Trophoblast cell (in vitro differentiated cells and primary cell): Measurements from ENCODE around the gene RNF183.
A peak's percentile ranks its signal among the peaks of the same experiment; 100 is the strongest.

Experiments used
- DNase-seq, 2 donors: peaks; one replicate each; pipeline ENCODE4 v3.0.0-alpha.2; 2016
- H2AFZ ChIP-seq: 2 replicates; pipeline ENCODE4 v1.6.1; 2013; ENCODE audit warnings: low read length, moderate library complexity, mild to moderate bottlenecking; ENCODE audit not compliant: insufficient read depth, poor library complexity
- H2AK5ac ChIP-seq: 2 replicates; pipeline ENCODE4 v1.6.1; 2013; ENCODE audit warnings: mild to moderate bottlenecking, low read length
- H2BK120ac ChIP-seq: 2 replicates; pipeline ENCODE4 v1.6.1; 2013; ENCODE audit warnings: low read length, mild to moderate bottlenecking, moderate library complexity; ENCODE audit not compliant: insufficient read depth, poor library complexity
- H2BK12ac ChIP-seq: 2 replicates; pipeline ENCODE4 v1.6.1; 2013; ENCODE audit warnings: mild to moderate bottlenecking, low read length, moderate library complexity
- H2BK5ac ChIP-seq: 2 replicates; pipeline ENCODE4 v1.6.1; 2013; ENCODE audit warnings: low read length, low read depth, moderate library complexity, mild to moderate bottlenecking; ENCODE audit not compliant: poor library complexity
- H3K14ac ChIP-seq: 2 replicates; pipeline ENCODE4 v1.6.1; 2013; ENCODE audit warnings: mild to moderate bottlenecking, low read length
- H3K18ac ChIP-seq: 2 replicates; pipeline ENCODE4 v1.6.1; 2013; ENCODE audit warnings: mild to moderate bottlenecking, low read length
- H3K23ac ChIP-seq: 2 replicates; pipeline ENCODE4 v1.6.1; 2013; ENCODE audit warnings: low read length
- H3K27ac ChIP-seq: 2 replicates; pipeline ENCODE4 v1.5.1; 2013; ENCODE audit warnings: low read depth, mild to moderate bottlenecking, inconsistent platforms, low read length, moderate library complexity
- H3K27me3 ChIP-seq: 2 replicates; pipeline ENCODE4 v1.6.1; 2013; ENCODE audit warnings: inconsistent platforms, mild to moderate bottlenecking, low read length, moderate library complexity; ENCODE audit not compliant: insufficient read depth
- H3K36me3 ChIP-seq, 2 experiments: 1 replicate in 1 of 2; 2 replicates in 1 of 2; pipeline ENCODE4 v1.6.1; 2013; ENCODE audit warnings: low read length in 2 of 2, mild to moderate bottlenecking in 2 of 2, moderate library complexity in 1 of 2; ENCODE audit not compliant: insufficient read depth in 2 of 2, control insufficient read depth in 1 of 2
- H3K4ac ChIP-seq: 2 replicates; pipeline ENCODE4 v1.6.1; 2013; ENCODE audit warnings: low read depth, mild to moderate bottlenecking, low read length, moderate library complexity
- H3K4me1 ChIP-seq, 2 experiments: 1 replicate in 1 of 2; 2 replicates in 1 of 2; pipeline ENCODE4 v1.6.1; 2013; ENCODE audit warnings: low read length in 2 of 2, mild to moderate bottlenecking in 2 of 2, moderate library complexity in 1 of 2; ENCODE audit not compliant: insufficient read depth in 2 of 2, control insufficient read depth in 1 of 2
- H3K4me2 ChIP-seq: 2 replicates; pipeline ENCODE4 v1.6.1; 2013; ENCODE audit warnings: inconsistent platforms, mild to moderate bottlenecking, low read length, moderate library complexity
- H3K4me3 ChIP-seq: 2 replicates; pipeline ENCODE4 v1.5.1; 2013; ENCODE audit warnings: mild to moderate bottlenecking, low read depth, low read length, inconsistent platforms
- H3K79me1 ChIP-seq: one replicate; pipeline ENCODE4 v1.6.1; 2013; ENCODE audit warnings: low read length
- H3K79me2 ChIP-seq: 2 replicates; pipeline ENCODE4 v1.6.1; 2013; ENCODE audit warnings: low read length, mild to moderate bottlenecking; ENCODE audit not compliant: control insufficient read depth, insufficient read depth, poor library complexity
- H3K9ac ChIP-seq: 2 replicates; pipeline ENCODE4 v1.6.1; 2013; ENCODE audit warnings: mild to moderate bottlenecking, low read length
- H3K9me3 ChIP-seq: 2 replicates; pipeline ENCODE4 v1.6.1; 2013; ENCODE audit warnings: low read depth, mild to moderate bottlenecking, control low read depth, inconsistent platforms, low read length; ENCODE audit not compliant: insufficient read depth
- H4K12ac ChIP-seq: 2 replicates; pipeline ENCODE4 v1.6.1; 2013; ENCODE audit warnings: low read depth, mild to moderate bottlenecking, low read length, moderate library complexity
- H4K8ac ChIP-seq: 2 replicates; pipeline ENCODE4 v1.6.1; 2013; ENCODE audit warnings: low read depth, mild to moderate bottlenecking, low read length, moderate library complexity
- H4K91ac ChIP-seq: one replicate; pipeline ENCODE4 v1.6.1; 2013; ENCODE audit warnings: low read depth, mild to moderate bottlenecking, low read length, moderate library complexity
- WGBS: extraction: QIAGEN DNeasy Blood & Tissue Kit; methylation state at CpG from one replicate; pipeline ENCODE4 v1.1.7; 2013; ENCODE audit warnings: missing lambda C conversion rate; ENCODE audit not compliant: insufficient read length, insufficient coverage; ENCODE audit errors: extremely low coverage; 5-methylcytosine and 5-hydroxymethylcytosine counted together

RNF183 gene

DNA sequence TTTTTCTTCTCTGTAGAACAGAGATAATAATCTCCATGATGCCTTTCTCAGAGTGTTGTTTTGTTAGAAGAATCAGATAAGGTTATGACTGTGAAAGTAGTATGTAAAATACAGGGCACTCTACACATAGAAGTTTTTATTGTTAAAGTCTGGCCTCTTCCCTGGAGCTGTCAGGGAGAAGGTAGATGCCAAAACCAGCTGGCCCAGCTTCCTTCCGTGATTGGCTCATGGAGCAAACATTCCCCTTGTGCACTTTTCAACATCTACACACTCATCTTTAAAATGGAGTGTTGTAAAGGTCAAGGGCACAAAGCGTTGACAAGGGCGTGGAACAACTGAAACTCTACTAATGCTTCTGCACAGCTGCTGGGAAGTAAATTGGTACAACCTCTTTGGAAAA, 7.4 kb upstream of the RNF183 start:
- H3K4me2 ChIP-seq = no peak overlapping the region
- no peak overlapping the region for H4K91ac ChIP-seq
- no peak overlapping the region for H3K23ac ChIP-seq
- H3K14ac ChIP-seq = no peak overlapping the region
- no peaks in the 10 kb centered on the region for H3K4me1 ChIP-seq
- no peaks in the 10 kb centered on the region for H3K79me2 ChIP-seq
- no peak overlapping the region for H2AK5ac ChIP-seq
- no CpG with 5 or more reads among the region's 3 CpGs for WGBS
- H2BK120ac ChIP-seq = no peak overlapping the region
- H2BK12ac ChIP-seq = no peak overlapping the region
- H3K27me3 ChIP-seq = no peaks in the 10 kb centered on the region
- no peaks in the 10 kb centered on the region for H3K79me1 ChIP-seq
- no peak overlapping the region for H3K18ac ChIP-seq
- no peaks in the 10 kb centered on the region for H3K9me3 ChIP-seq
- no peak overlapping the region for H3K4ac ChIP-seq
- H3K4me3 ChIP-seq = no peak overlapping the region
- H4K8ac ChIP-seq = no peak overlapping the region
- H2BK5ac ChIP-seq = no peak overlapping the region
- no peak overlapping the region for H2AFZ ChIP-seq
- H3K36me3 ChIP-seq = no peaks in the 10 kb centered on the region
- no peak overlapping the region for H3K27ac ChIP-seq
- H4K12ac ChIP-seq = no peak overlapping the region
- H3K9ac ChIP-seq = no peak overlapping the region
- DNase-seq = peak in 1 of 2 donors; percentile 55

- Histone ChIP-seq H3K79me1 (no peaks in the 10 kb centered on the region), H3K4ac (no peak overlapping the region), H2AFZ (no peak overlapping the region), H3K4me1 (no peaks in the 10 kb centered on the region), H3K18ac (no peak overlapping the region), H2AK5ac (no peak overlapping the region), H3K14ac (no peak overlapping the region), H4K8ac (no peak overlapping the region), H3K4me2 (no peak overlapping the region), H4K91ac (no peak overlapping the region), H3K79me2 (no peaks in the 10 kb centered on the region), H2BK5ac (no peak overlapping the region), H3K9ac (no peak overlapping the region), H2BK12ac (no peak overlapping the region), H2BK120ac (no peak overlapping the region), H3K27ac (no peak overlapping the region), H3K27me3 (no peaks in the 10 kb centered on the region), H3K36me3 (no peaks in the 10 kb centered on the region), H3K23ac (no peak overlapping the region), H4K12ac (no peak overlapping the region), H3K4me3 (no peak overlapping the region), H3K9me3 (no peaks in the 10 kb centered on the region)
- WGBS = no CpG with 5 or more reads among the region's 2 CpGs
- DNase-seq = peak in 1 of 2 donors; percentile 46
Observed at GRCh38 chr9:113309204-113309813, 6.1 kb upstream of the RNF183 start.

DNA sequence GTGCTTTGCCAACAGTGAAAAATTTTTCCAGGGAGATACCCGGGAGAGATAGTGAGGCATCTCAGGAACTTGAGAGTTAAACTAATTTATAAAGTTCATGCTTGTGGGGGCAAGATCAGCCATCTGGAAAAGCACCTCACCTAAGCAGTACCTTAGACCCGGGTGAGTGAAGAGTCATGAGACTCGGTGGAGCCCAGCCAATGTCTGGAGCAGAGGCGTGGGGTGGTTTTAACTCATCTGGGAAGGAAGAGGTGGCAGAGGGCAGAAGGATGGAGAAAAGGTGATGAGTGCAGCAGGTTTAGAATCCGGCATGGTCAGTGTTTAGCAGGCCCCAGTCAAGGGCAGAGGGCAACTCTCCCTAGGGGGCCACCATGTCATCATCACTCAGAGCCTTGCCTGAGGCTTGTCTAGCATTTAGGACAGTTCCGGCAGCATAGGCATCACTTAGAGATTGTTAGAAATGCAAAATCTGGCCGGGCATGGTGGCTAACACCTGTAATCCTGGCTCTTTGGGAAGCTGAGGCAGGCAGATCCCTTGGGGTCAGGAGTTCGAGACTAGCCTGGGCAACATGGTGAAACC, 4.3 kb upstream of the RNF183 start:
- H3K23ac ChIP-seq = no peak overlapping the region
- no peak overlapping the region for H4K8ac ChIP-seq
- H3K4me2 ChIP-seq = no peak overlapping the region
- H3K79me2 ChIP-seq = no peaks in the 10 kb centered on the region
- H3K27me3 ChIP-seq = no peaks in the 10 kb centered on the region
- peak; percentile 42 to 82 for DNase-seq
- H3K18ac ChIP-seq = no peak overlapping the region
- no peak overlapping the region for H4K91ac ChIP-seq
- H3K14ac ChIP-seq = no peak overlapping the region
- no peak overlapping the region for H2AFZ ChIP-seq
- no peak overlapping the region for H3K27ac ChIP-seq
- no peaks in the 10 kb centered on the region for H3K9me3 ChIP-seq
- no CpG with 5 or more reads among the region's 8 CpGs for WGBS
- no peak overlapping the region for H2BK120ac ChIP-seq
- H3K4ac ChIP-seq = no peak overlapping the region
- H3K4me1 ChIP-seq = no peaks in the 10 kb centered on the region
- H4K12ac ChIP-seq = no peak overlapping the region
- H3K4me3 ChIP-seq = no peak overlapping the region
- no peaks in the 10 kb centered on the region for H3K36me3 ChIP-seq
- H3K79me1 ChIP-seq = no peaks in the 10 kb centered on the region
- H3K9ac ChIP-seq = no peak overlapping the region
- no peak overlapping the region for H2BK5ac ChIP-seq
- no peak overlapping the region for H2BK12ac ChIP-seq
- no peak overlapping the region for H2AK5ac ChIP-seq

DNA sequence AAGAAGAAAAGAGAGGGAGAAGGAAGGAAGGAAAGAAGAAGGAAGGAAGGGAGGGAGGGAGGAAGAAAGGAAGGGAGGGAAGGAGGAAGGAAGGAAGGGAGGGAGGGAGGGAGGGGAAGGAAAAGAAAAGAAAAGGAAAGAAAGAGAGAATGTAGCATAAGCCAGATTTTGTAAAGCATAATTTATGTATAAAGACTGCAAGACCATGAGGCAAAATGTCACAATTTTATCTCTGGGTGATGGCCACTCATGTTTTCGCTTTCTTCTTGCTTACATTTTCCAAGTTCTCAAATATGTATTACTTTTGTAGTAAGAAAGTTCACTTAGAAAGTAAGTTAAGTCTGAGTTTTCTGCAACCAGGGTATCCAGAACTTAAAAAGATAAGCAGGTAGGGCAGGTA, 3.4 kb upstream of the RNF183 start:
- H3K4me1 ChIP-seq = no peaks in the 10 kb centered on the region
- no CpG with 5 or more reads among the region's 1 CpG for WGBS
- no peak overlapping the region for H2AFZ ChIP-seq

More for the DNA sequence above, 3.4 kb upstream of the RNF183 start:
- Histone ChIP-seq H3K79me2 (no peaks in the 10 kb centered on the region), H3K9me3 (no peaks in the 10 kb centered on the region), H3K18ac (no peak overlapping the region), H2AK5ac (no peak overlapping the region), H2BK120ac (no peak overlapping the region), H4K12ac (no peak overlapping the region), H3K4me2 (no peak overlapping the region), H4K91ac (no peak overlapping the region), H4K8ac (no peak overlapping the region), H3K9ac (no peak overlapping the region), H2BK5ac (no peak overlapping the region), H3K4ac (no peak overlapping the region), H3K27ac (no peak overlapping the region), H3K14ac (no peak overlapping the region), H2BK12ac (no peak overlapping the region), H3K23ac (no peak overlapping the region), H3K4me3 (no peak overlapping the region), H3K36me3 (no peaks in the 10 kb centered on the region), H3K27me3 (no peaks in the 10 kb centered on the region), H3K79me1 (no peaks in the 10 kb centered on the region)
- DNase-seq = no peak
